ENCODE data around the gene LGR6.
A peak's percentile ranks its signal among the peaks of the same experiment; 100 is the strongest.

The LGR6 gene

DNA sequence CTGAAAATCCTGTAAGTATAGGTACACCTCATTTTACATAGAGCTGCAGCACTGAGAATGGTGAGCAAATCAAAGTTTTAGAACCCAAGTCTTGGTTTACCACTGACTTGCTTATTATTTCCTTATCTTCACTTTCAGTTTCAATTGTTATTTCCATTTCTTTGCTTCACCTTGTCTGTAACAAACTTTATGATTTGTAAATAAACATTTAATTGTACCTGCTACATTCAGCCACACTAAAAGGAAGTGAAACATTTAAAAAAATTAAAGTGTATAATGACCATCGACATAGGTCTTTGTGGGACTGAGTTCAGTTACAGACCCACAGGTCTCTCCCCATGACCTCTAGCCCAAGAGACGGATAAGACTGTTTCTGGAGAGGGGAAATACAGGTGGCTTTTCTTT lies 34.4 kb downstream of the LGR6 start:
- H3K27me3 Mint-ChIP-seq, result no peaks in the 10 kb centered on the region
- H3K27ac Mint-ChIP-seq (ENCODE audit: low read depth), result no peak overlapping the region
- no peak for DNase-seq (ENCODE audit: low spot score in 2 of 2)
- peaks cover 33% of the 10 kb centered on the region for H3K4me1 Mint-ChIP-seq
- peaks cover 17% of the 10 kb centered on the region for H3K36me3 Mint-ChIP-seq (ENCODE audit: insufficient read depth)
- ATAC-seq (replicated peaks; ENCODE audit: extremely low read depth, poor library complexity, severe bottlenecking), result peak; percentile 40
- no peak overlapping the region for H3K4me3 Mint-ChIP-seq
- H3K9me3 Mint-ChIP-seq, result no peaks in the 10 kb centered on the region

DNA sequence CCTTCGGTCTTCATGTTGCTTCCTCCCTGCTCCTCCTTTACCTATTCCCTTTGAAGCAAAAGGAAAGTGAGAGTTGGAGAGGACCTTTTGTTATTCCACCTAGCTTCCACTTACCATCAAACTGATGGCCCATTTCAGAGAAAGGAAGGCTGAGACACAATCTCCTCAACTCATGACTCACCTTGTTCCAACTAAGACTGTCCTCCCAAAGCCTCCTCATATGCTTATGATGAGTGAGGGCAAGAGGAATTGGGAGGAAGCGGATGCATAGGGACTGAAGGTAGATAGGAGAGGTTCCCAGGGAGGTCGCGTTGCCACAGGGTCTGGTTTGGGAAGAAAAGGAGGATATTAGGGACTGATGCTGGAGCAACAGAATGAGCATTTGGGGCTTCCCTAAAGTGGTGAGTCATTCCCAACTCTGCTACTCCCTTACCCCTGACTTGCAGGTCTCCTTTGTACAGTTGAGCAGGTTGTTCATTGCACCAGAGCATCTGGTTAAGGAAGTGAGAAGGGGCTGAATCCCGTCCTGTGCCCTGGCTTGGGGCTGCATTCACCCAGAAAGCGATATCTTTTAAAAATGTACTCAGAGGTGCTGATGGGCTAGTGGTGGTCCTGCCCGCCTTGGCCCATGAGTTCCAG lies 35.0 kb downstream of the LGR6 start:
- H3K9me3 Mint-ChIP-seq, result no peaks in the 10 kb centered on the region
- no peak for ATAC-seq (replicated peaks; ENCODE audit: extremely low read depth, poor library complexity, severe bottlenecking)
- DNase-seq (ENCODE audit: low spot score in 2 of 2), result no peak
- H3K27me3 Mint-ChIP-seq, result no peaks in the 10 kb centered on the region
- H3K36me3 Mint-ChIP-seq (ENCODE audit: insufficient read depth), result peaks cover 17% of the 10 kb centered on the region
- peaks cover 39% of the 10 kb centered on the region for H3K4me1 Mint-ChIP-seq
- H3K27ac Mint-ChIP-seq (ENCODE audit: low read depth), result peak overlapping the region; percentile 27
- no peak overlapping the region for H3K4me3 Mint-ChIP-seq

GRCh38 chr1:202229376-202229775 lies 35.8 kb downstream of the LGR6 start:
- ATAC-seq (replicated peaks; ENCODE audit: extremely low read depth, poor library complexity, severe bottlenecking), result no peak
- Mint-ChIP-seq H3K4me3 (no peak overlapping the region), H3K27me3 (no peaks in the 10 kb centered on the region), H3K27ac (ENCODE audit: low read depth) (peak overlapping the region; percentile 27), H3K9me3 (no peaks in the 10 kb centered on the region), H3K36me3 (ENCODE audit: insufficient read depth) (peaks cover 17% of the 10 kb centered on the region), H3K4me1 (peaks cover 39% of the 10 kb centered on the region)
- no peak for DNase-seq (ENCODE audit: low spot score in 2 of 2)

GRCh38 chr1:202230061-202230938 lies 36.7 kb downstream of the LGR6 start:
- Mint-ChIP-seq H3K36me3 (ENCODE audit: insufficient read depth) (peaks cover 17% of the 10 kb centered on the region), H3K4me3 (no peak overlapping the region), H3K9me3 (no peaks in the 10 kb centered on the region), H3K4me1 (peaks cover 39% of the 10 kb centered on the region), H3K27ac (ENCODE audit: low read depth) (no peak overlapping the region), H3K27me3 (no peaks in the 10 kb centered on the region)
- ATAC-seq (replicated peaks; ENCODE audit: extremely low read depth, poor library complexity, severe bottlenecking) (no peak), DNase-seq (ENCODE audit: low spot score in 2 of 2) (no peak)

- DNase-seq (ENCODE audit: low spot score in 2 of 2) (no peak), ATAC-seq (replicated peaks; ENCODE audit: extremely low read depth, poor library complexity, severe bottlenecking) (no peak)
- H3K4me3 Mint-ChIP-seq, result no peak overlapping the region
- H3K36me3 Mint-ChIP-seq (ENCODE audit: insufficient read depth), result peaks cover 18% of the 10 kb centered on the region
- H3K27ac Mint-ChIP-seq (ENCODE audit: low read depth), result no peak overlapping the region
- H3K4me1 Mint-ChIP-seq, result peaks cover 35% of the 10 kb centered on the region
- H3K27me3 Mint-ChIP-seq, result peaks cover under 1% of the 10 kb centered on the region
- no peaks in the 10 kb centered on the region for H3K9me3 Mint-ChIP-seq
Measured at GRCh38 chr1:202230939-202231645, 37.5 kb downstream of the LGR6 start.

DNA sequence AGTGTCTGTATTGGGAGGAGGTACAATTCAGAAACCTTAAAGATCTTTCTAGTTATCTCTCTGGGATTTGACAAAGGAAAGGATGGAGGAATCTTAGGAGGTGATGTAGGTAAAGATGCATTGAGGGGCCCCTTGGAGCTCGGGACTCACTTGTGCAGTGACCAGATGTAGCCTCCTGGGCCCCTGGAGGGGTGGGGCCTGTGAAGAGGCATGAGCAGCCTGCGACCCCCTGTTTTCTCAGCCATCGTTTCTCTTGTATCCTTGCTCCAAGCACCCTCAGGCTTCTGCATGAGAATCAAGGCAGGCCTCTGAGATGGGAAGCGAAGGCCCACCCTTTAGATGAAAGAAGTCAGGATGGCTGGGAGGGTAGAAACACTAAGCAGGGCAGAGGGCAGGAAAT lies 39.6 kb downstream of the LGR6 start:
- Mint-ChIP-seq H3K36me3 (ENCODE audit: insufficient read depth) (peaks cover 24% of the 10 kb centered on the region), H3K4me3 (no peak overlapping the region), H3K27me3 (peaks cover 8% of the 10 kb centered on the region), H3K4me1 (peaks cover 25% of the 10 kb centered on the region), H3K27ac (ENCODE audit: low read depth) (peak overlapping the region; percentile 29), H3K9me3 (no peaks in the 10 kb centered on the region)
- ATAC-seq (replicated peaks; ENCODE audit: extremely low read depth, poor library complexity, severe bottlenecking) (no peak), DNase-seq (ENCODE audit: low spot score in 2 of 2) (no peak)

- no peak for DNase-seq (ENCODE audit: low spot score in 2 of 2)
- ATAC-seq (replicated peaks; ENCODE audit: extremely low read depth, poor library complexity, severe bottlenecking), result no peak
- H3K27ac Mint-ChIP-seq (ENCODE audit: low read depth), result no peak overlapping the region
- H3K4me1 Mint-ChIP-seq, result peaks cover 19% of the 10 kb centered on the region
- H3K36me3 Mint-ChIP-seq (ENCODE audit: insufficient read depth), result peaks cover 23% of the 10 kb centered on the region
- H3K27me3 Mint-ChIP-seq, result peaks cover 8% of the 10 kb centered on the region
- no peak overlapping the region for H3K4me3 Mint-ChIP-seq
- H3K9me3 Mint-ChIP-seq, result no peaks in the 10 kb centered on the region
Measured at GRCh38 chr1:202233804-202234203, 40.2 kb downstream of the LGR6 start.

DNA sequence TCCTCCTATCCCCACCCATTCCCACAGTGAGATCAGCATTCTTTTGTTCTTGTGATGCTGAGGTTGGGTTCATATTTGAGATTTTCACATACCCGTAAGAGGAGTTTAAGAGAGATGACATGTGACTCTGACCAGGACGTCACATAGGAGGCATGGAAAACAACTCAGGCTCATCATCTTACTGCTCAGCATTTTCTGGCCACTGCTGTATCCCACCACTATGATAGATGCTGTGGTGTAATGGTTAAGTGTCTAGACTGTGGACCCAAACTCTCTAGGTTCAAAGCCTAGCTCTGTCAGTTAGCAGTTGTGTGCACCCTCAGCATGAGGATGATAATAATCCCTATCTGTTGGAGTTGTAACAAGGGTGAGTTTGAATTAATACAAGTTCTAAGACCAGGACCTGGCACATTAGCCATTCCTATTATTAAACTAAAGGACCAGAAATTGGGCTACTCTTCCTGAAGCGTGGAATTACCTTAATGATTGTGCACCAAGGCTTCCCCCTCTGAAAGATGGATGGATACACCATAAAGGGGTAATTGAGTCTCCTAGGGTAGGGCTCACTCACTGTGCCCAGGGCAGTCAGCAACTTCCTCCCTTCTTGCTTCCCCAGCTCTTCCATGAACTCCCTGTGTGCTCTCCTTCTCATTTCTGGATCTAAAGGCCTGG lies 40.9 kb downstream of the LGR6 start:
- DNase-seq (ENCODE audit: low spot score in 2 of 2), result no peak
- no peak for ATAC-seq (replicated peaks; ENCODE audit: extremely low read depth, poor library complexity, severe bottlenecking)

GRCh38 chr1:202235003-202235660 lies 41.5 kb downstream of the LGR6 start:
- DNase-seq (ENCODE audit: low spot score in 2 of 2) (no peak), ATAC-seq (replicated peaks; ENCODE audit: extremely low read depth, poor library complexity, severe bottlenecking) (no peak)
- peaks cover 8% of the 10 kb centered on the region for H3K27me3 Mint-ChIP-seq
- no peaks in the 10 kb centered on the region for H3K9me3 Mint-ChIP-seq
- no peak overlapping the region for H3K4me3 Mint-ChIP-seq
- peaks cover 24% of the 10 kb centered on the region for H3K36me3 Mint-ChIP-seq (ENCODE audit: insufficient read depth)
- peak overlapping the region; percentile 8 for H3K27ac Mint-ChIP-seq (ENCODE audit: low read depth)
- peaks cover 19% of the 10 kb centered on the region for H3K4me1 Mint-ChIP-seq

More for the DNA sequence above, 40.9 kb downstream of the LGR6 start:
- Mint-ChIP-seq H3K4me3 (no peak overlapping the region), H3K4me1 (peaks cover 19% of the 10 kb centered on the region), H3K9me3 (no peaks in the 10 kb centered on the region), H3K27me3 (peaks cover 8% of the 10 kb centered on the region), H3K36me3 (ENCODE audit: insufficient read depth) (peaks cover 23% of the 10 kb centered on the region), H3K27ac (ENCODE audit: low read depth) (no peak overlapping the region)

DNA sequence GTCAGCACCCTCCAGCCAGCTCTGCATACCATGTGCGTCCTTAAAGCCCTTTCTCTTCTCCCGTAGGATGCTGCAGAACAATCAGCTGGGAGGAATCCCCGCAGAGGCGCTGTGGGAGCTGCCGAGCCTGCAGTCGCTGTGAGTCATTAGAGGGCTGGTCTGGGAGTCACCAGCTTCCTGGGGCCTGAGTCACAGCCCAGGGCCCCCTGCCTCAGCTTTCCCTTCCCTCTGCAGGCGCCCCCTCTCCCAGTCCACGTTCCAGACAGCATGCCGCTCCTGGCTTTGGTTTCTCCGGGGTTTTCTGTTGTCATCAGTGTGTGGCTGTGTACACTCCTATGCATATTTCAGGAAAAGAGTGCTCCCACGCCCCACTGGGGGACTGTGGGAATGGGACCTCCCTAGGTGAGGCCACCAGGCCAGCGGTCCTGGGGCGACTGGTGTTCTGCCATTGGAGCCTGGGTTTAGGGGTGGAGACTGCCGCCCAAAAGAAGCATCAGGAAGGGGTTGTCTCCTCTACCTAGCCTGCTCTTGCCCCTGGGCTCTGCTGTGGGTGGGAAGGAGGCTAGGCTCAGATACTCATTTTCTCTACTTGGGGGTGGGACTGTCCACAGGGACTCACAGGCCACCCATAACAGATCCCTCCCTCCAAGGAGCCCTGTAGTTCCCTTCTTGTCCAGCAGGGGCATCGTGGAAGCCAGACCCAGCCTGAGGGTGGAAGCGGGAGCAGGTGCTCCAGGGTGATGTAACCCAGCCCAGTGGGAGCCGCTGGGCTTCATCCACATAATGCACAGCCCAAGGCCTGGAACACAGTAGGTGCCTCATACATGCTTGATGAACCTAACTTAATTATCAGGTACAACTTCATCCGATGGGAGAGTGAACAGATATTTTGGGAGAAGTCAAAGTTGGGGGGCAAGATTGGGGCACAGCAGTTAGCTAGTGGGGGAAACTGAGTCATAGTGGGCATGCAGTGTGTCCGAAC lies 42.5 kb downstream of the LGR6 start:
- peaks cover 19% of the 10 kb centered on the region for H3K4me1 Mint-ChIP-seq
- H3K27ac Mint-ChIP-seq (ENCODE audit: low read depth), result peak overlapping the region; percentile 63
- DNase-seq (ENCODE audit: low spot score in 2 of 2) (peak; percentile 48 to 53), ATAC-seq (replicated peaks; ENCODE audit: extremely low read depth, poor library complexity, severe bottlenecking) (peak; percentile 85)
- no peaks in the 10 kb centered on the region for H3K9me3 Mint-ChIP-seq
- no peak overlapping the region for H3K4me3 Mint-ChIP-seq
- H3K27me3 Mint-ChIP-seq, result peaks cover 8% of the 10 kb centered on the region
- H3K36me3 Mint-ChIP-seq (ENCODE audit: insufficient read depth), result peaks cover 20% of the 10 kb centered on the region

DNA sequence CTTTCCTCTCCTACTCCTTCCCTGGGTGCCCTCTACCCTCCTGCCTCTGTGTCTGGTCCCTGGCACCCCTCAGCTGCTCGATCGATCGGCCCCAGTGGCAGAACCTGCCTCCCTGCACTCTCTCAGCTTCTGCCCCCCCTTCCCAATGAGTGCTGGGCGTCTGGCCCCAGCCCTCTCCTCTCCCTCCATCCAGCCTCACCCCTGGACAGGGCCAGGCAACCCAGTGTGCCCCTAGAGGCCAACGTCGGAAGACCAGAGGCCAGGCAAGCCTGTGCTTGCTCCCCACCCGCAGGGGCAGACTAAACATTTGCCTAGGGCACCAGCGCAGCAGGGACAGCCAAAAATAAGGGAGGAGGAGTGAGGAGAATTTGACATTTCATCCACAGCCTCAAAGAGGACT lies 43.5 kb downstream of the LGR6 start:
- no peak for DNase-seq (ENCODE audit: low spot score in 2 of 2)
- peaks cover 19% of the 10 kb centered on the region for H3K4me1 Mint-ChIP-seq
- H3K36me3 Mint-ChIP-seq (ENCODE audit: insufficient read depth), result peaks cover 18% of the 10 kb centered on the region
- no peaks in the 10 kb centered on the region for H3K9me3 Mint-ChIP-seq
- peaks cover 8% of the 10 kb centered on the region for H3K27me3 Mint-ChIP-seq
- ATAC-seq (replicated peaks; ENCODE audit: extremely low read depth, poor library complexity, severe bottlenecking), result no peak
- no peak overlapping the region for H3K27ac Mint-ChIP-seq (ENCODE audit: low read depth)
- no peak overlapping the region for H3K4me3 Mint-ChIP-seq

All from central memory CD8-positive, alpha-beta T cell (primary cell).